ENCODE results near the gene TMEM187.

The TMEM187 gene

GRCh38 chrX:153955228-153955732 is 17.3 kb upstream of the TMEM187 start:
- no peak for DNase-seq

GRCh38 chrX:153956044-153956907 is 16.3 kb upstream of the TMEM187 start:
- DNase-seq, result no peak

GRCh38 chrX:153957224-153957623 is 15.3 kb upstream of the TMEM187 start:
- DNase-seq, result no peak

- no peak for DNase-seq
Measured at GRCh38 chrX:153958605-153959004, 13.9 kb upstream of the TMEM187 start.

GRCh38 chrX:153959649-153960048 is 12.9 kb upstream of the TMEM187 start:
- DNase-seq, result no peak

- DNase-seq, result no peak
Measured at GRCh38 chrX:153960077-153960476, 12.5 kb upstream of the TMEM187 start.

- no peak for DNase-seq
Measured at GRCh38 chrX:153960786-153961185, 11.8 kb upstream of the TMEM187 start.

GRCh38 chrX:153961292-153961691 is 11.3 kb upstream of the TMEM187 start:
- no peak for DNase-seq

GRCh38 chrX:153963546-153963945 is 9.0 kb upstream of the TMEM187 start:
- DNase-seq, result no peak

GRCh38 chrX:153964105-153964504 is 8.4 kb upstream of the TMEM187 start:
- no peak for DNase-seq

GRCh38 chrX:153965406-153965805 is 7.1 kb upstream of the TMEM187 start:
- DNase-seq, result no peak

GRCh38 chrX:153966283-153966688 is 6.3 kb upstream of the TMEM187 start:
- no peak for DNase-seq

- DNase-seq, result no peak
Measured at GRCh38 chrX:153966841-153967535, 5.6 kb upstream of the TMEM187 start.

GRCh38 chrX:153967536-153968224 is 4.9 kb upstream of the TMEM187 start:
- DNase-seq, result no peak

- no peak for DNase-seq
Measured at GRCh38 chrX:153968255-153968654, 4.3 kb upstream of the TMEM187 start.

GRCh38 chrX:153968754-153969124 is 3.8 kb upstream of the TMEM187 start:
- no peak for DNase-seq

GRCh38 chrX:153969125-153969903 is 3.2 kb upstream of the TMEM187 start:
- no peak for DNase-seq

- no peak for DNase-seq
Measured at GRCh38 chrX:153969904-153970356, 2.6 kb upstream of the TMEM187 start.

- no peak for DNase-seq
Measured at GRCh38 chrX:153970357-153971123, 2.0 kb upstream of the TMEM187 start.

GRCh38 chrX:153971124-153971449 is 1.5 kb upstream of the TMEM187 start:
- DNase-seq, result peak; percentile 90

- DNase-seq, result peak; percentile 92
Measured at GRCh38 chrX:153971450-153972367, 845 bp upstream of the TMEM187 start, which contains the start of gene HCFC1. TSS of gene HCFC1 (minus strand) at chrX:153971818. CDS start at chrX:153970840, 978 bp downstream.
